CD4-positive, alpha-beta T cell (primary cell): ENCODE measurements around the gene LDAH. TPM values are rescaled to one million over a fixed set of nuclear protein-coding genes. Genes with fewer than 3 reads are reported as not detected.
"Not testable (repeated sequence)": the region's sequence is repeated elsewhere in the genome, so short reads cannot be mapped to it uniquely, and the experiment has no call there.

Source experiments
- ATAC-seq: fragments of 200-7000 bp; cut with Tn5 transposase; one replicate; pipeline ENCODE4 v1.10.0; 2022; ENCODE audit warnings: mild to moderate bottlenecking; ENCODE audit not compliant: poor library complexity
- CTCF ChIA-PET: fragments of 350-600 bp; sonication (Branson Sonifier 250); formaldehyde crosslinking; loops from one replicate; lab custom pipeline; 2021; ENCODE audit warnings: antibody characterized with exemption, inconsistent platforms; lab: Charles Lee
- POLR2A ChIA-PET: fragments of 350-600 bp; sonication (Branson Sonifier 250); formaldehyde crosslinking; loops from one replicate; lab custom pipeline; 2021; ENCODE audit warnings: antibody characterized with exemption, inconsistent platforms; lab: Charles Lee
- DNase-seq, 14 experiments: peaks; one replicate each; pipeline ENCODE4 v3.0.0-alpha.2; 2013 to 2020; ENCODE audit warnings: mixed read lengths in 2 of 14
- H3K27ac ChIP-seq, 2 donors: one replicate each; pipeline versions ENCODE4 v1.5.1 to v1.7.0; 2013; ENCODE audit warnings: low read length in 2 of 2, low read depth in 1 of 2, mild to moderate bottlenecking in 1 of 2
- H3K27me3 ChIP-seq, 2 experiments: 1 replicate in 1 of 2; 2 replicates in 1 of 2; pipeline versions ENCODE4 v1.6.1 to v1.7.0; 2013; ENCODE audit warnings: low read length in 2 of 2, control low read depth in 1 of 2, mild to moderate bottlenecking in 1 of 2, moderate library complexity in 1 of 2; ENCODE audit not compliant: insufficient read depth in 2 of 2, control insufficient read depth in 1 of 2
- H3K36me3 ChIP-seq: one replicate; pipeline ENCODE4 v1.6.1; 2013; ENCODE audit warnings: low read length, control low read depth; ENCODE audit not compliant: insufficient read depth
- H3K4me1 ChIP-seq: one replicate; pipeline ENCODE4 v1.6.1; 2013; ENCODE audit warnings: low read length, control low read depth; ENCODE audit not compliant: insufficient read depth
- H3K4me3 ChIP-seq: one replicate; pipeline ENCODE4 v1.5.1; 2013; ENCODE audit warnings: mild to moderate bottlenecking, low read length, moderate library complexity
- H3K9me3 ChIP-seq, 2 experiments: 1 replicate in 1 of 2; 2 replicates in 1 of 2; pipeline versions ENCODE4 v1.6.1 to v1.7.0; 2013; ENCODE audit warnings: low read length in 2 of 2, mild to moderate bottlenecking in 2 of 2, control low read depth in 1 of 2, moderate library complexity in 1 of 2; ENCODE audit not compliant: control insufficient read depth in 1 of 2, insufficient read depth in 1 of 2
- H3K27ac Mint-ChIP-seq: one replicate; pipeline ENCODE4 v1.8.0; 2020; ENCODE audit warnings: mixed read lengths
- H3K27me3 Mint-ChIP-seq: one replicate; pipeline ENCODE4 v1.8.0; 2021; ENCODE audit warnings: mixed read lengths
- H3K36me3 Mint-ChIP-seq: one replicate; pipeline ENCODE4 v1.8.0; 2021; ENCODE audit warnings: low read depth, mixed read lengths
- H3K4me1 Mint-ChIP-seq: one replicate; pipeline ENCODE4 v1.8.0; 2021; ENCODE audit warnings: low read depth, mixed read lengths
- H3K4me3 Mint-ChIP-seq: one replicate; pipeline ENCODE4 v1.8.0; 2020; ENCODE audit warnings: mild to moderate bottlenecking, mixed read lengths
- H3K9me3 Mint-ChIP-seq: one replicate; pipeline ENCODE4 v1.8.0; 2020; ENCODE audit warnings: mixed read lengths
- CTCF ChIP-seq: fragments of 200-600 bp; IDR thresholded peaks from one replicate; pipeline ENCODE4 v1.8.0; 2022; ENCODE audit warnings: antibody characterized with exemption, mild to moderate bottlenecking
- intact Hi-C, 2 experiments: fragments of 100-400 bp; cut with DNase I in 1 of 2; cut with micrococcal nuclease in 1 of 2; formaldehyde crosslinking; loops; one replicate each; pipeline versions ENCODE4 v1.15.1 to v1.9.0; 2023 to 2025; cut with DNase I, micrococcal nuclease
- total RNA-seq, 174 experiments: library from RNA in 2 of 174; stranded (reverse) in 2 of 174; gene quantifications; one replicate each; pipeline ENCODE4 v1.2.3 and lab custom pipeline; 2021 to 2026

Gene LDAH
- total RNA-seq, 2 experiments from 2014 or later = 6.5 to 7.2 TPM

GRCh38 chr2:20722592-20723240 lies 100.2 kb downstream of the LDAH start:
- ATAC-seq = no peak
- no peak overlapping the region for H3K27ac ChIP-seq
- no peak for DNase-seq
- intact Hi-C loops = loop anchor here in 1 of 2 experiments (5.0 kb wide), 1 partner anchor 240 kb away; no protein-coding TSS in a partner anchor
- no peaks in the 10 kb centered on the region for H3K36me3 ChIP-seq
- H3K27me3 ChIP-seq = no peaks in the 10 kb centered on the region
- peaks cover 19% of the 10 kb centered on the region for H3K9me3 Mint-ChIP-seq
- POLR2A ChIA-PET = no interaction called here
- no peaks in the 10 kb centered on the region for H3K27me3 Mint-ChIP-seq
- no peaks in the 10 kb centered on the region for H3K4me1 ChIP-seq
- no peak overlapping the region for H3K4me3 Mint-ChIP-seq
- peaks cover 0 to 5% of the 10 kb centered on the region in 2 experiments for H3K9me3 ChIP-seq
- no peak overlapping the region for H3K4me3 ChIP-seq
- CTCF ChIA-PET = no interaction called here
- H3K4me1 Mint-ChIP-seq = peaks cover 7% of the 10 kb centered on the region
- peaks cover 84% of the 10 kb centered on the region for H3K36me3 Mint-ChIP-seq
- H3K27ac Mint-ChIP-seq = no peak overlapping the region
- TF ChIP-seq CTCF = no peak

- no peaks in the 10 kb centered on the region for H3K27me3 Mint-ChIP-seq
- ATAC-seq = no peak
- H3K4me3 Mint-ChIP-seq = no peak overlapping the region
- Histone ChIP-seq H3K4me3 (no peak overlapping the region), H3K4me1 (no peaks in the 10 kb centered on the region), H3K27ac (no peak overlapping the region), H3K36me3 (no peaks in the 10 kb centered on the region), H3K27me3 (no peaks in the 10 kb centered on the region), H3K9me3 (peaks cover 0 to 5% of the 10 kb centered on the region in 2 experiments)
- H3K9me3 Mint-ChIP-seq = peaks cover 22% of the 10 kb centered on the region
- H3K27ac Mint-ChIP-seq = no peak overlapping the region
- CTCF ChIA-PET = no interaction called here
- peaks cover 16% of the 10 kb centered on the region for H3K4me1 Mint-ChIP-seq
- intact Hi-C loops = no loop called here
- POLR2A ChIA-PET = no interaction called here
- no peak for TF ChIP-seq CTCF
- no peak for DNase-seq
- H3K36me3 Mint-ChIP-seq = peaks cover 93% of the 10 kb centered on the region
These were observed 105.3 kb downstream of the LDAH start for GRCh38 chr2:20717641-20718040.

GRCh38 chr2:20716164-20716563 lies 106.7 kb downstream of the LDAH start:
- H3K4me1 Mint-ChIP-seq = peaks cover 16% of the 10 kb centered on the region
- peaks cover 19% of the 10 kb centered on the region for H3K9me3 Mint-ChIP-seq
- H3K4me3 ChIP-seq, H3K27me3 Mint-ChIP-seq, intact Hi-C loops, H3K27ac ChIP-seq, POLR2A ChIA-PET, ATAC-seq, H3K27ac Mint-ChIP-seq, H3K27me3 ChIP-seq, DNase-seq, H3K4me1 ChIP-seq, H3K9me3 ChIP-seq, H3K36me3 ChIP-seq, H3K4me3 Mint-ChIP-seq, CTCF ChIA-PET: not testable (repeated sequence)
- peaks cover 84% of the 10 kb centered on the region for H3K36me3 Mint-ChIP-seq

GRCh38 chr2:20714412-20714811 lies 108.5 kb downstream of the LDAH start:
- intact Hi-C loops, H3K27me3 ChIP-seq: not testable (repeated sequence)

GRCh38 chr2:20713585-20713984 lies 109.3 kb downstream of the LDAH start:
- H3K27ac Mint-ChIP-seq, H3K27me3 Mint-ChIP-seq, ATAC-seq, H3K27ac ChIP-seq, H3K9me3 Mint-ChIP-seq, CTCF ChIA-PET, H3K9me3 ChIP-seq, H3K27me3 ChIP-seq, H3K4me3 ChIP-seq, POLR2A ChIA-PET, intact Hi-C loops, H3K36me3 ChIP-seq, H3K4me3 Mint-ChIP-seq, H3K4me1 Mint-ChIP-seq, H3K4me1 ChIP-seq, DNase-seq: not testable (repeated sequence)
- peaks cover 67% of the 10 kb centered on the region for H3K36me3 Mint-ChIP-seq

More at GRCh38 chr2:20714412-20714811, 108.5 kb downstream of the LDAH start:
- H3K27ac Mint-ChIP-seq, CTCF ChIA-PET, H3K27ac ChIP-seq, H3K4me3 Mint-ChIP-seq, POLR2A ChIA-PET, H3K4me1 ChIP-seq, H3K27me3 Mint-ChIP-seq, ATAC-seq, H3K36me3 ChIP-seq, H3K4me1 Mint-ChIP-seq, H3K9me3 ChIP-seq, H3K4me3 ChIP-seq, DNase-seq: not testable (repeated sequence)
- Mint-ChIP-seq H3K36me3 (peaks cover 73% of the 10 kb centered on the region), H3K9me3 (peaks cover 11% of the 10 kb centered on the region)

- H3K27ac ChIP-seq, CTCF ChIA-PET, H3K9me3 Mint-ChIP-seq, DNase-seq, POLR2A ChIA-PET, H3K4me3 ChIP-seq, H3K36me3 ChIP-seq, H3K4me3 Mint-ChIP-seq, H3K27ac Mint-ChIP-seq, H3K9me3 ChIP-seq, ATAC-seq, intact Hi-C loops, H3K4me1 Mint-ChIP-seq, H3K27me3 ChIP-seq, H3K27me3 Mint-ChIP-seq, H3K4me1 ChIP-seq: not testable (repeated sequence)
- H3K36me3 Mint-ChIP-seq = peaks cover 48% of the 10 kb centered on the region
These were observed 111.3 kb downstream of the LDAH start for GRCh38 chr2:20711641-20712040.
